Heart left ventricle (tissue), 16 donors: ENCODE data around the gene SORCS2. TPM values are rescaled to one million over a fixed set of nuclear protein-coding genes. Genes with fewer than 3 reads are reported as not detected.

Experiments
- ATAC-seq, 4 donors: fragments of 200-7000 bp; cut with Tn5 transposase; one replicate each; pipeline ENCODE4 v1.9.1; 2020 to 2022; ENCODE audit warnings: moderate library complexity in 4 of 4, mild to moderate bottlenecking in 3 of 4, moderate number of reproducible peaks in 1 of 4
- DNase-seq, 5 donors: peaks; one replicate each; pipeline ENCODE4 v3.0.0-alpha.2; 2020
- H3K27ac ChIP-seq, 12 donors: fragments of 200-600 bp; sonication (generic) in 4 of 12; one replicate each; pipeline versions ENCODE4 v1.5.0 to v1.8.0; 2016 to 2022; ENCODE audit warnings: mild to moderate bottlenecking in 2 of 12
- H3K27me3 ChIP-seq, 9 donors: fragments of 200-600 bp; sonication (generic) in 2 of 9; one replicate each; pipeline versions ENCODE4 v1.5.1 to v1.8.0; 2016 to 2022; ENCODE audit warnings: mild to moderate bottlenecking in 3 of 9
- H3K36me3 ChIP-seq, 9 donors: fragments of 200-600 bp; sonication (generic) in 2 of 9; one replicate each; pipeline versions ENCODE4 v1.5.0 to v1.8.0; 2018 to 2022; ENCODE audit warnings: mild to moderate bottlenecking in 2 of 9
- H3K4me1 ChIP-seq, 12 donors: fragments of 200-600 bp; sonication (generic) in 4 of 12; one replicate each; pipeline versions ENCODE4 v1.5.0 to v1.8.0; 2016 to 2022; ENCODE audit warnings: mild to moderate bottlenecking in 3 of 12
- H3K4me3 ChIP-seq, 12 donors: fragments of 200-600 bp; sonication (generic) in 4 of 12; one replicate each; pipeline versions ENCODE4 v1.5.0 to v1.8.0; 2017 to 2022; ENCODE audit warnings: mild to moderate bottlenecking in 9 of 12, moderate library complexity in 4 of 12
- H3K9me3 ChIP-seq, 12 donors: fragments of 200-600 bp; sonication (generic) in 4 of 12; one replicate each; pipeline versions ENCODE4 v1.5.0 to v1.8.0; 2016 to 2022; ENCODE audit warnings: mild to moderate bottlenecking in 1 of 12
- POLR2A ChIP-seq, 2 donors: fragments of 450-650 bp; IDR thresholded peaks; one replicate each; pipeline ENCODE4 v1.6.1; 2017; ENCODE audit warnings: antibody characterized with exemption in 2 of 2, mild to moderate bottlenecking in 2 of 2, moderate library complexity in 2 of 2
- WGBS, 4 donors: extraction: QIAGEN DNeasy Blood & Tissue Kit in 2 of 4; methylation state at CpG; one replicate each; pipeline versions ENCODE4 v1.1.5 to v1.1.7; 2013 to 2018; 5-methylcytosine and 5-hydroxymethylcytosine counted together
- intact Hi-C, 10 donors: fragments of 100-400 bp; cut with DNase I; formaldehyde crosslinking; loops; one replicate each; pipeline versions ENCODE4 v1.11.1 to v1.14.2; 2022
- polyA plus RNA-seq, 2 donors: library from polyadenylated mRNA; stranded (reverse); fragments of 200-250 nt; gene quantifications; one replicate each; pipeline ENCODE4 v1.2.3, GENCODE V29; 2013
- total RNA-seq, 9 donors: library from RNA; depleted of rRNA in 2 of 9; stranded (reverse); fragments of >200 nt in 2 of 9; fragmentation: NEBNext Ultra II Directional in 3 of 9; extraction: Animal tissue kit (Norgen Biotek cat#: 25700) in 3 of 9; gene quantifications; one replicate each; pipeline versions ENCODE4 v1.1.0 to v1.2.4, GENCODE V29; 2016 to 2023
- TF ChIP-seq, protein P1 (sequence below), 12 donors: fragments of 200-600 bp; sonication (generic) in 4 of 12; IDR thresholded peaks; one replicate each; pipeline versions ENCODE4 v1.5.0 to v1.8.0; 2018 to 2022; ENCODE audit warnings: antibody characterized with exemption in 12 of 12, mild to moderate bottlenecking in 5 of 12
- donor health status: ischemic (EF 13 %, LVEDD 7.1; RV severe dilation, severe dysfunction).
- donor health status: healthy with polysubstance abuse.
- donor health status: DM: no; HTN: yes; CAD: no.
- donor health status: DM: no; HTN: no; CAD: no.
- donor health status: ischemic (EF 25% LVEDD 6.9; RV normal size, moderate dysfunction).
- donor health status: ischemic (EF 25% LVEDD 5.7; RV mildly dilated, moderate dysfunction).
- donor health status: healthy.
- donor health status: DM: yes; HTN: yes; CAD: no.
- donor health status: ischemic (EF 35%, LVEDD 5.7; RV mildly dilated, moderate dysfunction).
- donor health status: nonischemic (EF 11% LVEDD 7.7; RV severe dilation, severe dysfunction).
- donor health status: DM: yes; HTN: yes; CAD: no.
- donor health status: PGD.
- donor health status: ischemic (EF 29% LVEDD 5.4; RV normal size, mild dysfunction).
- donor health status: nonischemic (EF 23%, LVEDD 6.1; RV moderate dilation, normal function).

Gene SORCS2
- total and polyA plus RNA-seq, 11 donors: 0.28 to 5.5 (median 2.4) TPM

DNA sequence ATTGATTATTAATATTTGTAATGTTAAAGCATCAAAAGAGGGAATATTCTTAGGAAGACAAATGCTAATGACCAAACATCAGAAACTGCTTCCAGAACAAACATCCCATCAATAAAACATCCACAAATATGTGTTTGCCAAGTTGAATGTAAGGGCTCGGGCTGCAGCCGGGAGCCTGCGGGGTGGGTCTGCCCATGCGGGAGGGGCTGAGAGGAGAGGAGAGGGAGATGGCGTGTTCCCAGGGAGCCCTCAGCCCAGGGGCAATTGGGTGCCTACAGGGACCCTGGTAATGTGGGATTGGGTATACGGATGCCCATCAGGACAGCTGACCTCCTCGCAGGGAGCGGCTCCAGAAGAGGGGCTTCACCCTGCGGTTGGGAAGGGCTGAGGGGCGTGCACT is 280.7 kb downstream of the SORCS2 start:
- ATAC-seq (no peak), DNase-seq (no peak)
- Histone ChIP-seq H3K27ac (no peak overlapping the region), H3K27me3 (peaks cover 0 to 8% (median 0%) of the 10 kb centered on the region in 9 donors), H3K9me3 (no peaks in the 10 kb centered on the region), H3K4me1 (no peaks in the 10 kb centered on the region), H3K4me3 (no peak overlapping the region), H3K36me3 (no peaks in the 10 kb centered on the region)
- WGBS, 4 donors: 75 to 85% (median 79%) methylated on average over 10 of the region's 10 CpGs
- intact Hi-C loops: loop anchor here in 1 of 10 donors (5.0 kb wide), 1 partner anchor 234 kb away; no protein-coding TSS in a partner anchor
- TF ChIP-seq POLR2A (IDR thresholded peaks at IDR 0.05): no peak
- TF ChIP-seq, protein P1, sequence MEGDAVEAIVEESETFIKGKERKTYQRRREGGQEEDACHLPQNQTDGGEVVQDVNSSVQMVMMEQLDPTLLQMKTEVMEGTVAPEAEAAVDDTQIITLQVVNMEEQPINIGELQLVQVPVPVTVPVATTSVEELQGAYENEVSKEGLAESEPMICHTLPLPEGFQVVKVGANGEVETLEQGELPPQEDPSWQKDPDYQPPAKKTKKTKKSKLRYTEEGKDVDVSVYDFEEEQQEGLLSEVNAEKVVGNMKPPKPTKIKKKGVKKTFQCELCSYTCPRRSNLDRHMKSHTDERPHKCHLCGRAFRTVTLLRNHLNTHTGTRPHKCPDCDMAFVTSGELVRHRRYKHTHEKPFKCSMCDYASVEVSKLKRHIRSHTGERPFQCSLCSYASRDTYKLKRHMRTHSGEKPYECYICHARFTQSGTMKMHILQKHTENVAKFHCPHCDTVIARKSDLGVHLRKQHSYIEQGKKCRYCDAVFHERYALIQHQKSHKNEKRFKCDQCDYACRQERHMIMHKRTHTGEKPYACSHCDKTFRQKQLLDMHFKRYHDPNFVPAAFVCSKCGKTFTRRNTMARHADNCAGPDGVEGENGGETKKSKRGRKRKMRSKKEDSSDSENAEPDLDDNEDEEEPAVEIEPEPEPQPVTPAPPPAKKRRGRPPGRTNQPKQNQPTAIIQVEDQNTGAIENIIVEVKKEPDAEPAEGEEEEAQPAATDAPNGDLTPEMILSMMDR (IDR thresholded peaks at IDR 0.05): no peak

DNA sequence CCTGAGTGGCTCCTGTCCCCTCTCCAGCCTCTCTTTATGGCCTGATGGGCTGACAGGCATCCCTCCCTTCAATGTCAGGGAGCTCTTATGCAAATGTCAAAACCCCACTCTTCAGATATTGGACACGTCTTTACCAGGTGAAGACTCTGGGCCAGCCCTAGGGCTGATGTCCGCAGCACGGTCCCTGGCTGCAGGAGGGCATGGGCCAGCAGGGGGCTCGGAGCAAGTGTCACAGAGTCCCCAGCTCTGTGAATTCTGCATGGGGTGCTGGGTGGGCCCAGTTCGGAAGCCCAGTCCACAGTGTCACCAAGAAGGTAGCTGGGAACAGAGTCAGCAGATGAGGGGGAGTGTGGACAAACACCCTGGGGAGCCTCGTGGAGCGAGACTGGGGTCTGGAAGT is 282.0 kb downstream of the SORCS2 start:
- TF ChIP-seq, protein P1 (IDR thresholded peaks at IDR 0.05): no peak
- TF ChIP-seq POLR2A (IDR thresholded peaks at IDR 0.05): no peak
- intact Hi-C loops: loop anchor here in 1 of 10 donors (5.0 kb wide), 1 partner anchor 233 kb away; no protein-coding TSS in a partner anchor

DNA sequence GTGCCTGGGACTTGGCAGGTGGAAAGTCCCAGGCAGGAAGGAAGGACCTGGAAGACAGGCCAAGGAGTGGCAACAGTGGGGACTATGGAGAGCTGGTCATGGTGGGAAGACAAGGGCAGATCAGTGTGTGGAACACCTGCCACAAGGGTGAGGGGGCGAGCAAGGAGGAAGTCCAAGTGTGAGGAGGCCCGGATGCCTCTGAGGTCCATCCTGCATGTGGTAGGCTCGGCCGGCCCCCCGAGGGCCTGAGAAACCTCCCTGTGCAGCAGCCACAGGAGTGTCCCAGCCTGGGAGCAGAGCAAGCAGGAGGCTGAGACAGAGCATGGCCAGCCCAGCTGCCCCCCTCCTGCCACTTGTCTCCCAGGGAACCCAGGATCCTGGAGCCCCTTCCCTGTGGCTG is 282.9 kb downstream of the SORCS2 start:
- intact Hi-C loops: no loop called here
- no peaks in the 10 kb centered on the region for H3K36me3 ChIP-seq
- no peak for TF ChIP-seq POLR2A (IDR thresholded peaks at IDR 0.05)
- TF ChIP-seq, protein P1 (IDR thresholded peaks at IDR 0.05): no peak
- no peaks in the 10 kb centered on the region for H3K4me1 ChIP-seq
- H3K27ac ChIP-seq: no peak overlapping the region
- 79 to 89% (median 85%) methylated on average over 5 of the region's 5 CpGs for WGBS, 4 donors
- no peaks in the 10 kb centered on the region for H3K9me3 ChIP-seq
- DNase-seq: no peak
- H3K4me3 ChIP-seq: no peak overlapping the region
- H3K27me3 ChIP-seq: peaks cover 0 to 8% (median 0%) of the 10 kb centered on the region in 9 donors
- no peak for ATAC-seq

More for the DNA sequence above, 282.0 kb downstream of the SORCS2 start:
- DNase-seq (no peak), ATAC-seq (no peak)
- H3K4me1 ChIP-seq: no peaks in the 10 kb centered on the region
- H3K27me3 ChIP-seq: peaks cover 0 to 8% (median 0%) of the 10 kb centered on the region in 9 donors
- no peaks in the 10 kb centered on the region for H3K9me3 ChIP-seq
- no peak overlapping the region for H3K4me3 ChIP-seq
- H3K27ac ChIP-seq: no peak overlapping the region
- WGBS, 4 donors: 57 to 81% (median 66%) methylated on average over 5 to 7 of the region's 7 CpGs
- H3K36me3 ChIP-seq: no peaks in the 10 kb centered on the region

DNA sequence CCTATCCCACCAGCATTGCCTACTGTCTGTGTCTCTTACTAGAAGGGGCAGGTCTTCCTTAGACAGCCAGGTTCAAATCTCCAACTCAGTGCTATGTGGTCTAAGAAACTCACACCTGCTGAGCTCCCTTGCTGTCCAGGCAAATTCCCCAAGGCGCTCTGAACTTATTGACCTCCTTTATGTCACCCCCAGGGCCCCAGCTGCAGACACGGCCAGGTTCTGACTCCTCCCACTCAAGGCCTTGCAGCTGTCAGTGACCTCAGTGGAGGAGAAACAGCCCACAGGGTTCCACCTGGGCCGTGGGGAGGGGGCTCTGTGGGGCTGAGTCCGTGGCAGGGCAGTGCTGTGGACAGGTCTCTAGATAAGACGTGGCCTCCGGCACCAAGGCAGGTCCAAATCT is 284.5 kb downstream of the SORCS2 start:
- H3K4me1 ChIP-seq: no peaks in the 10 kb centered on the region
- 50 to 68% (median 63%) methylated on average over 5 to 6 of the region's 6 CpGs for WGBS, 4 donors
- peaks cover 0 to 7% (median 0%) of the 10 kb centered on the region in 9 donors for H3K27me3 ChIP-seq
- no peak overlapping the region for H3K27ac ChIP-seq
- H3K9me3 ChIP-seq: no peaks in the 10 kb centered on the region
- H3K4me3 ChIP-seq: no peak overlapping the region
- TF ChIP-seq, protein P1 (IDR thresholded peaks at IDR 0.05): no peak
- TF ChIP-seq POLR2A (IDR thresholded peaks at IDR 0.05): no peak
- no peak for DNase-seq
- intact Hi-C loops: no loop called here
- H3K36me3 ChIP-seq: no peaks in the 10 kb centered on the region
- no peak for ATAC-seq
